Epithelial cell of esophagus (primary cell): Measurements from ENCODE around the gene TAX1BP3.

Experiments
- DNase-seq: peaks from one replicate; pipeline ENCODE4 v3.0.0; 2010; ENCODE audit warnings: low read depth
- H3K4me3 ChIP-seq: 2 replicates; pipeline ENCODE4 v1.5.1; 2011; ENCODE audit warnings: mild to moderate bottlenecking, low read length, control low read depth
- CTCF ChIP-seq: IDR thresholded peaks from 2 replicates; pipeline ENCODE4 v1.5.1; 2011; ENCODE audit warnings: low read depth, mild to moderate bottlenecking, low read length, control low read depth, inconsistent platforms; ENCODE audit not compliant: insufficient read depth; ENCODE audit errors: missing control alignments

Gene TAX1BP3

GRCh38 chr17:3692346-3692745, 24.0 kb upstream of the TAX1BP3 start:
- DNase-seq: no peak
- no peak overlapping the region for H3K4me3 ChIP-seq
- TF ChIP-seq CTCF: no peak

- H3K4me3 ChIP-seq: no peak overlapping the region
Measured at GRCh38 chr17:3691617-3692067, 23.3 kb upstream of the TAX1BP3 start.

GRCh38 chr17:3690094-3690715, 21.8 kb upstream of the TAX1BP3 start:
- no peak overlapping the region for H3K4me3 ChIP-seq
- TF ChIP-seq CTCF: no peak
- no peak for DNase-seq

More at GRCh38 chr17:3691617-3692067, 23.3 kb upstream of the TAX1BP3 start:
- no peak for TF ChIP-seq CTCF
- DNase-seq: no peak

GRCh38 chr17:3689262-3690093, 21.1 kb upstream of the TAX1BP3 start:
- no peak overlapping the region for H3K4me3 ChIP-seq
- TF ChIP-seq CTCF: no peak
- no peak for DNase-seq

- no peak overlapping the region for H3K4me3 ChIP-seq
- DNase-seq: no peak
- no peak for TF ChIP-seq CTCF
Measured at GRCh38 chr17:3688852-3689261, 20.5 kb upstream of the TAX1BP3 start.

GRCh38 chr17:3688027-3688553, 19.7 kb upstream of the TAX1BP3 start:
- H3K4me3 ChIP-seq: no peak overlapping the region
- DNase-seq: no peak
- no peak for TF ChIP-seq CTCF
